Nephron (organoid): Measurements from ENCODE around the gene PSMB4.
"Not testable (repeated sequence)": the region's sequence is repeated elsewhere in the genome, so short reads cannot be mapped to it uniquely, and the experiment has no call there.

ENCODE experiments used
- H3K27ac Mint-ChIP-seq, 3 experiments: 2 replicates each; pipeline ENCODE4 v1.8.0; 2020; ENCODE audit warnings: mixed read lengths in 3 of 3, mild to moderate bottlenecking in 2 of 3, moderate library complexity in 1 of 3
- H3K27me3 Mint-ChIP-seq: 2 replicates; pipeline ENCODE4 v1.8.0; 2021; ENCODE audit warnings: low read depth, mild to moderate bottlenecking, moderate library complexity, mixed read lengths
- H3K36me3 Mint-ChIP-seq: 2 replicates; pipeline ENCODE4 v1.8.0; 2020; ENCODE audit warnings: low read depth, mixed read lengths
- H3K4me1 Mint-ChIP-seq: 2 replicates; pipeline ENCODE4 v1.8.0; 2020; ENCODE audit warnings: mixed read lengths
- H3K4me3 Mint-ChIP-seq, 3 experiments: 2 replicates each; pipeline ENCODE4 v1.8.0; 2020; ENCODE audit warnings: mild to moderate bottlenecking in 3 of 3, mixed read lengths in 3 of 3, moderate library complexity in 2 of 3
- H3K9me3 Mint-ChIP-seq: 2 replicates; pipeline ENCODE4 v1.8.0; 2020; ENCODE audit warnings: mixed read lengths
- TF ChIP-seq, protein P1 (sequence below), 3 experiments: fragments of 200-600 bp; sonication (generic); IDR thresholded peaks; one replicate each; pipeline ENCODE4 v1.5.0; 2021; ENCODE audit warnings: antibody characterized with exemption in 3 of 3; ENCODE audit not compliant: unreplicated experiment in 3 of 3

PSMB4 gene

DNA sequence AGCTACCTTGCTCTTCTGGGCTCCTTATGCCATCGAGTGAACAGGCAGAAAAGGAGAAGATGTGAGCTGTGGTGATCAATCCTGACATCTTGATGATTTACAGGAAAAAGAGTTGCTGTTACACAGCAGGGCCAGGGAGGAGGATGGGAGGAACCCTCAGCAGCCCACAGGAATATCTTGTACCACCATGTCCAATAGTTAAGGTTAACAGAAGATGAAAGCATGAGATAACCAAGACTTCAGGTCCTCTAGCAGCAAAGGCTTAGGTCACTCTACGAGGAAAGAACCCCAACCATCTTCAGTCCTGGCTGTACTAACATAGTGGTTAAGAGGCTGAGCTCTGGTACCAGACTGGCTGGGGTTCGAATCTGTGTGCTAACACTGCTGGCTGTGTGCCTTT is 14.8 kb upstream of the PSMB4 start:
- Mint-ChIP-seq H3K36me3 (no peaks in the 10 kb centered on the region), H3K4me1 (no peaks in the 10 kb centered on the region), H3K27me3 (no peaks in the 10 kb centered on the region), H3K27ac (no peak overlapping the region), H3K4me3 (no peak overlapping the region), H3K9me3 (no peaks in the 10 kb centered on the region)
- TF ChIP-seq, protein P1, sequence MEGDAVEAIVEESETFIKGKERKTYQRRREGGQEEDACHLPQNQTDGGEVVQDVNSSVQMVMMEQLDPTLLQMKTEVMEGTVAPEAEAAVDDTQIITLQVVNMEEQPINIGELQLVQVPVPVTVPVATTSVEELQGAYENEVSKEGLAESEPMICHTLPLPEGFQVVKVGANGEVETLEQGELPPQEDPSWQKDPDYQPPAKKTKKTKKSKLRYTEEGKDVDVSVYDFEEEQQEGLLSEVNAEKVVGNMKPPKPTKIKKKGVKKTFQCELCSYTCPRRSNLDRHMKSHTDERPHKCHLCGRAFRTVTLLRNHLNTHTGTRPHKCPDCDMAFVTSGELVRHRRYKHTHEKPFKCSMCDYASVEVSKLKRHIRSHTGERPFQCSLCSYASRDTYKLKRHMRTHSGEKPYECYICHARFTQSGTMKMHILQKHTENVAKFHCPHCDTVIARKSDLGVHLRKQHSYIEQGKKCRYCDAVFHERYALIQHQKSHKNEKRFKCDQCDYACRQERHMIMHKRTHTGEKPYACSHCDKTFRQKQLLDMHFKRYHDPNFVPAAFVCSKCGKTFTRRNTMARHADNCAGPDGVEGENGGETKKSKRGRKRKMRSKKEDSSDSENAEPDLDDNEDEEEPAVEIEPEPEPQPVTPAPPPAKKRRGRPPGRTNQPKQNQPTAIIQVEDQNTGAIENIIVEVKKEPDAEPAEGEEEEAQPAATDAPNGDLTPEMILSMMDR (IDR thresholded peaks at IDR 0.05; ENCODE audit: unreplicated experiment in 3 of 3) = no peak

- TF ChIP-seq, protein P1 (IDR thresholded peaks at IDR 0.05; ENCODE audit: unreplicated experiment in 3 of 3) = no peak
- H3K4me3 Mint-ChIP-seq = no peak overlapping the region
- no peaks in the 10 kb centered on the region for H3K9me3 Mint-ChIP-seq
- H3K4me1 Mint-ChIP-seq = no peaks in the 10 kb centered on the region
- no peaks in the 10 kb centered on the region for H3K36me3 Mint-ChIP-seq
- H3K27me3 Mint-ChIP-seq = no peaks in the 10 kb centered on the region
- H3K27ac Mint-ChIP-seq = no peak overlapping the region
These were observed 13.4 kb upstream of the PSMB4 start for GRCh38 chr1:151386002-151386401.

GRCh38 chr1:151390221-151391078 is 8.9 kb upstream of the PSMB4 start:
- not testable (repeated sequence) for H3K36me3 Mint-ChIP-seq, H3K4me1 Mint-ChIP-seq, H3K27me3 Mint-ChIP-seq, H3K27ac Mint-ChIP-seq, H3K4me3 Mint-ChIP-seq, H3K9me3 Mint-ChIP-seq

- TF ChIP-seq, protein P1 (IDR thresholded peaks at IDR 0.05; ENCODE audit: unreplicated experiment in 3 of 3) = no peak
- H3K36me3 Mint-ChIP-seq = no peaks in the 10 kb centered on the region
- no peaks in the 10 kb centered on the region for H3K27me3 Mint-ChIP-seq
- no peak overlapping the region for H3K4me3 Mint-ChIP-seq
- no peaks in the 10 kb centered on the region for H3K4me1 Mint-ChIP-seq
- H3K9me3 Mint-ChIP-seq = peaks cover 4% of the 10 kb centered on the region
- H3K27ac Mint-ChIP-seq = no peak overlapping the region
These were observed 8.3 kb upstream of the PSMB4 start for GRCh38 chr1:151391079-151391563.

DNA sequence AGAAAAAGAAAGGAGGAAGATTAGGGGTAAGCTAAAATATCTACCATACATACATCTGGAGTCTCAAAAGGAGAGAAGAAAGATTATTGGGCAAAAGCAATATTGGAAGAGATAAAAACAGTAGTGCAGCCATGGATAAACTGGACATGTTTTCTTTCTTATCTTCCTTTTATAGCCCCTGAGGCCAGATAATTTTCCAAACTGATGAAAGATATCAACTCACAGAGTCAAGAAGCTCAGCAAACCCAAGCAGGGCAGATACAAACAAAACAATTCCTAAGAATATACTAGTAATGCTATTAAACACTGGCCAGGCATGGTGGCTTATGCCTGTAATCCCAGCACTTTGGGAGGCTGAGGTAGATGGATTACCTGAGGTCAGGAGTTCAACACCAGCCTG is 5.8 kb upstream of the PSMB4 start:
- Mint-ChIP-seq H3K4me3 (no peak overlapping the region), H3K4me1 (no peaks in the 10 kb centered on the region), H3K27ac (no peak overlapping the region), H3K9me3 (peaks cover 4% of the 10 kb centered on the region), H3K27me3 (no peaks in the 10 kb centered on the region), H3K36me3 (no peaks in the 10 kb centered on the region)
- TF ChIP-seq, protein P1 (IDR thresholded peaks at IDR 0.05; ENCODE audit: unreplicated experiment in 3 of 3) = no peak

DNA sequence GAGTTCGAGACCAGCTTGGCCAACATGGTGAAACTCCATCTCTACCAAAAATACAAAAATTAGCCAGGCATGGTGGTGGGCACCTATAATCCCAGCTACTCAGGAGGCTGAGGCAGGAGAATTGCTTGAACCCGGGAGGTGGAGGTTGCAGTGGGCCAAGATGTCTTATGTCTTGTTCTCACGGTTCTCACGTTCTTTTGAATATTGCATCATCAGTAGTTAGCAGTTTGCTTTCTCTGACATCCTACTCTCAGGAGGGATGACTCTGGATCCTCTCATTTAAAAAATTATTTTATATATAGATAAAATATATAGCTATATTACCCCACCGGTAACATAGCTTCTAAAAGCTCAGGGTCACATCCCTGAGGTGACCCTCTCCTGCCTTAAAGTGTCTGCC is 3.1 kb upstream of the PSMB4 start:
- H3K27me3 Mint-ChIP-seq, H3K4me3 Mint-ChIP-seq: not testable (repeated sequence)

More for the DNA sequence above, 3.1 kb upstream of the PSMB4 start:
- not testable (repeated sequence) for H3K9me3 Mint-ChIP-seq, H3K27ac Mint-ChIP-seq
- Mint-ChIP-seq H3K36me3 (peaks cover 13% of the 10 kb centered on the region), H3K4me1 (peaks cover 18% of the 10 kb centered on the region)
